Activated CD8-positive, alpha-beta memory T cell treated with anti-CD3 and anti-CD28 coated beads, Interleukin-2, amount 50 U/mL, for 1 hour (primary cell): Measurements from ENCODE around the gene RGS11.

Experiments used
- DNase-seq: peaks from one replicate; pipeline ENCODE4 v3.0.0-alpha.2; 2020; ENCODE audit errors: extremely low read depth

RGS11 gene

DNA sequence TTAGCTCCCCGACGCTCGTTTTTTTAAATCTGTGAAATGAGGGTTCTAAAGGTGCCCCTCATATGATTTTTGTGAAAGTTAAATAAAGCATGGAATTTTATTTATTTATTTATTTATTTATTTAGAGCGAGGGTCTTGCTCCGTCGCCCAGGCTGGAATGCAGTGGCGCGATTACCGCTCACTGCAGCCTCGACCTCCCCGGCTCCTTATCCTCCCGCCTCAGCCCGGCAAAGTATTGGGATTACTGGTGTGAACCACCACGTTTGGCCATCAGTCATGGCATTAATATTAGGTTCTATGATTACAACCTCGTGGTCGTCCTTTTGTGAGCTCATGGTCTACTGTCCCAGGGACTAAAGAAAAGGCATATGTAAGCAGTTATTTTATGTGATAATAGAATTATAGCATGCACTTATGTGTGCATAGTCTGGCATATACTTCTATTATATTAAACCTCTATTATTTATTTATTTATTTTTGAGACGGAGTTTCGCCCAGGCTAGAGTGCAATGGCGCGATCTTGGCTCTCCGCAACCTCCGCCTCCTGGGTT lies 45.9 kb downstream of the RGS11 start:
- DNase-seq, result no peak

DNA sequence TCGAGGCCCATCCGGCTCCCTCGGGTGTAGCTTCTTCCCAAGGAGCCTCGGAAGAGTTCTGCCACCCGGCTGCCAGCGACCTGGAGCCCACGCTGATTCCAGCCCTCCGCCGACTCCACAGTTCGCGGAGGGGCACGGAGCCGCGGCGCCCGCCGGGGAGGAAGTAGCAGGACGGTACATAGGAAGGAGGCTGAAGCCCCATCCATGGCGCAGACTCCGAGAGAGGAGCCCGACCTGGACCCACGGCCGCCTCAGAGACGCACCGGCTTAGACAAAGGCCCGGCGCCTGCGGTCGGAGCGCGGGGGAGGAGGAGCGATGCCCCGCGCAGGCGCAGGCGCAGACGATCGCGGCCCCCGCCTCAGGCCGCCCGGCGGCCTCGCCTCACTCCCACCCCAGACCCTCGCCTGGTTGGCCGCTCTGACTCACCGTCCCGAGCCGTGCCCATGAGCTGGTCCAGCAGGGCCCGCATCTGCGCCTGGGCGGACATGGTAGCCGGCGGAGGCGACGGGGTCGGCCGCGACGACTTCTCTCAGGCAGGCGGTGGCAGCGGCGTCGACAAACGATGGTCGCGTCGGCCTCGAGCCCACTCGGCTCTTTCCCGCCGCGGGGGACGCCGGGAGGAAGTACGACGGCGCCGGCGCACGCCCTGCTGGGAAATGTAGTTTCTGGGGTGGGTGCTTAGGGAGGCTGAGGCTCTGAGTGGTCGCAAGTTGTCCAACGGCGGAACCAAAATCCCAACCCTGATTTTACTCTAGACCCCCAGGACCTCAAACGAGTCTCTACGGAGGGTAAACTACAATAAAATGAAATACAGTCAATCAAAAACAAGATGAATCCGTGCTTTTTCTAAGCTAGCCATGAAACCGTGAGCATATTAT lies 46.7 kb downstream of the RGS11 start, which contains the start of gene LUC7L:
Gene LUC7L, minus strand, starts transcription at position 598 of the 879 bp plus-strand sequence. Its CDS starts 110 bp downstream, at position 488.
- peak; percentile 51 for DNase-seq

DNA sequence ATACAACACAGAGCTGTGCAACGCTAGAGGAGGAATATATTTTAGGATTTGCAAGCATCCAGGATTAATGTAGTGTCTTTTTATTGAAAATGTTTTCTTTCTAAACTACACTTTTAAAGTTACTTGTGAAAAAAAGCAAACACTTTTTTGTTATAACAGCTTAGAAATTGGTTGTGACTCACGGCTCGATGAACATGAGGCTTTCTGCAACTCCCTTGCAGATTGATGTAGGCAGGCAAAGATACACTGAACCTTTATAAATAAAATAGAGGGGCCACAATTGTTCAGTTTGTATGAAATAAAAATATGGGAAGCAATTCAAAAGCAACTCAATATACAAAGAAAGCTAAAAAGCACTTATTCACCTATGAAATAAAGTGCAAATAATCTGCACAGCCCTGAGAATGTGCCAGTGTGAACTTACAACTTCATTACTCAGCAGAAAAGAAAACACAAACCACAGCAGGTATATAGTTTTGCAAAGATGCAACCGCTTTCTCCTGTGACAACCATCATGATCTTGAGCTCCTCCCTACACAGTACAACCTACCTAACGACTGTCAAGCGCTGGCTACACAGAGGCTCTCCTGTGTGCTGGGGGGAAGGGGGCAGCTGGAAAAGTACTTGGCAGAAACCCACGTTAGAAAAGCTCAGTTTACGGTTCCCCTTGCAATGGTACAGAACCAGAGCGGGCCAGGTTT lies 47.4 kb downstream of the RGS11 start:
- no peak for DNase-seq

DNA sequence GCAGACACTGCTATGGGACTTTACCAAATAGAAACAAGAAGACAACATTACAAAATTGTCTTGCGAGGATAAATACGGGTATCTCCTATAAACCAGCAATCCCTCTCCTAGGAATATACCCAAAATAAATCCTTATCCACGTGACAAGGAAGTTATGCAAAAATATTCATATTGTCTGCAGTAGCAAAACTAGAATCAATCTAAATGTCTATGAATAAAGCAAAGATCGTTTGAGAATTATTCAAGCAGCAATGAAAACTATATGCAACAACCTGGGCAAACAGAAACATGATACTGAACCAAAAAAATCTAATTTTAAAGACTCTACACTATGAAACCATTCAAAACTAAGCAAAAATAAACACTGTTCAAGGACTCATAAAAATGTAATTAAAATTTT lies 55.7 kb downstream of the RGS11 start:
- no peak for DNase-seq
